K562 (cell line): ENCODE results near the gene JSRP1. TPM values are rescaled to one million over a fixed set of nuclear protein-coding genes. Genes with fewer than 3 reads are reported as not detected.

Source experiments
- ATAC-seq: fragments of 200-7000 bp; cut with Tn5 transposase; 3 replicates; pipeline ENCODE4 v1.9.1; 2020; ENCODE audit warnings: moderate library complexity
- BruUV-seq: library from RNA; stranded (reverse); fragments of 400-500 nt; replicated peaks from 2 replicates; lab custom pipeline; 2021; lab: Mats Ljungman, UMichigan
- CTCF ChIA-PET: fragments of 300-600 bp; formaldehyde crosslinking; extraction: SDS; loops from one replicate; lab custom pipeline; 2021; ENCODE audit warnings: low intra/inter-chr PET ratio; lab: Yijun Ruan, JAX
- POLR2A ChIA-PET: fragments of 300-600, 350-650 bp; sonication (Branson Sonifier 250); formaldehyde crosslinking; extraction: SDS; loops from one replicate; lab custom pipeline; 2021; ENCODE audit warnings: antibody characterized with exemption, inconsistent platforms; lab: Yijun Ruan, JAX
- DNase-seq, 4 experiments: peaks; one replicate each; pipeline versions ENCODE4 v3.0.0 to v3.0.0-alpha.2; 2011 to 2018; ENCODE audit warnings: low spot score in 3 of 4, mixed read lengths in 3 of 4; ENCODE audit errors: extremely low read depth in 1 of 4
- FAIRE-seq: peaks from 2 replicates; lab custom pipeline; 2011; peaks lifted over from hg19 to GRCh38; lab: Jason Lieb, UNC
- H2AFZ ChIP-seq: 2 replicates; pipeline ENCODE4 v1.6.0; 2011; ENCODE audit warnings: low read depth, low read length, control low read depth, inconsistent platforms
- H3K27ac ChIP-seq: fragments of 200-600 bp; 3 replicates; pipeline ENCODE4 v1.8.0; 2011; ENCODE audit warnings: low read depth, mild to moderate bottlenecking, control low read depth, inconsistent platforms, low read length, moderate library complexity, mixed read lengths; ENCODE audit errors: extremely low read depth
- H3K27me3 ChIP-seq, 2 experiments: fragments of 300-600 bp in 1 of 2; 2 replicates in 1 of 2; 3 replicates in 1 of 2; pipeline versions ENCODE4 v1.6.0 to v1.8.0; 2011; ENCODE audit warnings: inconsistent platforms in 2 of 2, low read length in 2 of 2, mild to moderate bottlenecking in 1 of 2, mixed read lengths in 1 of 2, moderate library complexity in 1 of 2; ENCODE audit not compliant: control insufficient read depth in 2 of 2, insufficient read depth in 2 of 2
- H3K36me3 ChIP-seq: fragments of 300-600 bp; 3 replicates; pipeline ENCODE4 v1.8.0; 2011; ENCODE audit warnings: mild to moderate bottlenecking, low read length, inconsistent platforms; ENCODE audit not compliant: control insufficient read depth, insufficient read depth
- H3K4me1 ChIP-seq, 2 experiments: fragments of 200-600 bp in 1 of 2; replicated peaks in 1 of 2; 2 replicates in 1 of 2; 3 replicates in 1 of 2; pipeline versions ENCODE4 v1.5.1 to v1.8.0; 2011; ENCODE audit warnings: inconsistent platforms in 2 of 2, low read length in 2 of 2, mild to moderate bottlenecking in 1 of 2, mixed read lengths in 1 of 2, moderate library complexity in 1 of 2; ENCODE audit not compliant: control insufficient read depth in 2 of 2, insufficient read depth in 2 of 2
- H3K4me2 ChIP-seq: 2 replicates; pipeline ENCODE4 v1.6.1; 2011; ENCODE audit warnings: low read length, control low read depth, inconsistent platforms, mixed read lengths; ENCODE audit not compliant: insufficient read depth
- H3K4me3 ChIP-seq: fragments of 200-600 bp; sonication (generic), shearing (Covaris generic); 2 replicates; pipeline ENCODE4 v1.5.1; 2016; ENCODE audit warnings: control low read depth, inconsistent platforms
- H3K79me2 ChIP-seq: fragments of 200-600 bp; 3 replicates; pipeline ENCODE4 v1.8.0; 2011; ENCODE audit warnings: low read length, inconsistent platforms; ENCODE audit not compliant: control insufficient read depth, insufficient read depth
- H3K9ac ChIP-seq, 2 experiments: 2 replicates each; pipeline versions ENCODE4 v1.6.0 to v1.6.1; 2011; ENCODE audit warnings: low read depth in 2 of 2, low read length in 2 of 2, control low read depth in 1 of 2, inconsistent platforms in 1 of 2, mild to moderate bottlenecking in 1 of 2, mixed read lengths in 1 of 2; ENCODE audit not compliant: insufficient read depth in 1 of 2
- H3K9me1 ChIP-seq: one replicate; pipeline ENCODE4 v1.6.0; 2011; ENCODE audit warnings: inconsistent platforms, mild to moderate bottlenecking, low read length, moderate library complexity; ENCODE audit not compliant: control insufficient read depth, insufficient read depth
- H3K9me3 ChIP-seq: replicated peaks from 2 replicates; pipeline ENCODE4 v1.5.1; 2011; ENCODE audit warnings: low read depth, low read length, inconsistent platforms; ENCODE audit not compliant: control insufficient read depth, insufficient read depth
- H4K20me1 ChIP-seq: replicated peaks from 2 replicates; pipeline ENCODE4 v1.6.1; 2011; ENCODE audit warnings: low read length, inconsistent platforms, mixed read lengths; ENCODE audit not compliant: control insufficient read depth, insufficient read depth
- C11orf30 ChIP-seq: fragments of 450-650 bp; IDR thresholded peaks from 2 replicates; pipeline ENCODE4 v1.6.1; 2016; ENCODE audit warnings: low read depth, mild to moderate bottlenecking
- KAT8 ChIP-seq: fragments of 450-650 bp; IDR thresholded peaks from 2 replicates; pipeline ENCODE4 v1.6.1; 2016; ENCODE audit warnings: low read depth, mild to moderate bottlenecking
- MAFG ChIP-seq: fragments of 450-650 bp; conservative IDR thresholded peaks from 2 replicates; pipeline ENCODE4 v1.6.1; 2016; ENCODE audit warnings: missing genetic modification characterization, missing compliant biosample characterization
- MAFK ChIP-seq: IDR thresholded peaks from 2 replicates; pipeline ENCODE4 v1.6.1; 2011; ENCODE audit warnings: low read length, improper control_type of control experiment
- NFE2 ChIP-seq: IDR thresholded peaks from 2 replicates; pipeline ENCODE4 v1.6.1; 2014; ENCODE audit warnings: antibody characterized with exemption, low read depth
- PHF8 ChIP-seq: fragments of 200-600 bp; sonication (generic); IDR thresholded peaks from 2 replicates; pipeline ENCODE4 v1.6.1; 2012; ENCODE audit warnings: mixed run types, mild to moderate bottlenecking, inconsistent platforms, low read length, moderate library complexity, borderline replicate concordance
- TCF7L2 ChIP-seq: fragments of 150-350 bp; IDR thresholded peaks from 2 replicates; pipeline ENCODE4 v1.6.1; 2016; ENCODE audit warnings: low read depth, mild to moderate bottlenecking, low read length, moderate library complexity
- ZNF316 ChIP-seq: fragments of 450-650 bp; IDR thresholded peaks from 2 replicates; pipeline ENCODE4 v1.6.1; 2016
- ZNF551 ChIP-seq: fragments of 250-450 bp; sonication (Bioruptor Pico); IDR thresholded peaks from 2 replicates; pipeline ENCODE4 v1.5.0; 2021; ENCODE audit warnings: mild to moderate bottlenecking, moderate library complexity
- ZNF584 ChIP-seq: fragments of 200-800 bp; sonication (Bioruptor generic); IDR thresholded peaks from 2 replicates; pipeline ENCODE4 v1.6.1; 2016; ENCODE audit warnings: low read depth, mild to moderate bottlenecking, missing genetic modification characterization, missing compliant biosample characterization
- WGBS: fragments of 100-300 bp; shearing (Covaris generic); methylation state at CpG from one replicate; pipeline ENCODE4 v1.1.6; 2016; ENCODE audit warnings: low coverage, mixed read lengths; ENCODE audit not compliant: insufficient coverage; ENCODE audit errors: missing lambda C conversion rate; 5-methylcytosine and 5-hydroxymethylcytosine counted together
- in situ Hi-C: fragments of 300-500 bp; cut with MboI; formaldehyde crosslinking; loops from 4 replicates; pipeline ENCODE4 v1.15.0; 2018; ENCODE audit warnings: inconsistent platforms, mixed read lengths
- intact Hi-C: fragments of 100-400 bp; cut with micrococcal nuclease; formaldehyde crosslinking; loops from 2 replicates; pipeline ENCODE4 v1.14.2; 2022
- polyA plus RNA-seq, 8 experiments: library from polyadenylated mRNA; depleted of rRNA in 4 of 8; stranded (reverse) in 5 of 8; unstranded in 3 of 8; fragments of >200 nt; fragmentation: Nextera tagmentation in 2 of 8; fragmentation: Illumina TruSeq in 1 of 8; extraction: Ambion mirVana in 2 of 8; extraction: Trizol in 1 of 8; gene quantifications; 2 replicates each; pipeline versions ENCODE4 v1.2.1 to v1.2.3, GENCODE V29; 2011 to 2014; ENCODE audit warnings: inconsistent platforms in 1 of 8, missing spikeins in 1 of 8
- total RNA-seq, 7 experiments: library from RNA; depleted of rRNA in 6 of 7; stranded (reverse); fragments of >200 nt in 6 of 7; fragmentation: Illumina TruSeq in 2 of 7; extraction: Trizol in 2 of 7; gene quantifications; 2 replicates each; pipeline versions ENCODE4 v1.2.1 to v1.2.3, GENCODE V29; 2011 to 2021; ENCODE audit warnings: low replicate concordance in 1 of 7

JSRP1 gene
- total and polyA plus RNA-seq, 9 of the 15 experiments (the other 6 are each of a cell fraction or from before 2014, with no cell fraction given): 0.08 to 1.2 (median 0.51) TPM; not detected in 4

DNA sequence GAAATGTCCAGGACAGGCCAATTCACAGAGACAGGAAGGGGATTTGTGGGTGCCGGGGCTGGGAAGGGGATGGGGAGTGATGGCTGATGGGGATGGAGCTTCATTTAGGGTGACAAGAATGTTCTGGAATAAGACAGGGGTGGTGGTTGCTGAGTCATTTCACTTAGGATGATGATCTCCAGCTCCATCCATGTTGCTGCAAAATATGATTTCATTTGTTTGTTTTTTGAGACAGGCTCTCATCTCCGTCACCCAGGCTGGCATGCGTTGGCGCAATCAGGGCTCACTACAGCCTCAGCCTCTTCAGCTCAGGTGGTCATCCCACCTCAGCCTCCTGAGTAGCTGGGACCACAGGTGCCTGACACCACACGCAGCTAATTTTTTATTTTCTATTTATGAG, 3.1 kb upstream of the JSRP1 start:
- Histone ChIP-seq H3K4me3 (no peak overlapping the region), H3K27ac (no peak overlapping the region), H4K20me1 (no peaks in the 10 kb centered on the region), H2AFZ (no peak overlapping the region), H3K9me1 (no peaks in the 10 kb centered on the region), H3K27me3 (no peaks in the 10 kb centered on the region), H3K36me3 (no peaks in the 10 kb centered on the region), H3K9ac (no peak overlapping the region), H3K79me2 (no peaks in the 10 kb centered on the region), H3K4me2 (no peak overlapping the region), H3K9me3 (no peaks in the 10 kb centered on the region), H3K4me1 (peaks cover 14 to 50% of the 10 kb centered on the region in 2 experiments; a peak in 4 of 5 replicates)
- intact Hi-C loops (no loop called here), in situ Hi-C loops (no loop called here)
- 87% methylated on average over 4 of the region's 5 CpGs for WGBS
- ChIA-PET CTCF (no interaction called here), POLR2A (interaction anchor here (0.7 to 6.7 kb wide), 5 partner anchors 10 to 972 kb away, joined by 4 to 52 read pairs (median 6); partner anchors contain the start of gene AMH)
- DNase-seq (no peak), ATAC-seq (no peak), FAIRE-seq (no peak)
- BruUV-seq: no TSS peak
- TF ChIP-seq PHF8 (no peak), ZNF551 (CRISPR knock-in tag) (no peak), TCF7L2 (no peak), KAT8 (no peak), ZNF584 (CRISPR knock-in tag) (no peak), C11orf30 (peak; percentile 45), ZNF316 (0 out of 2 replicates have a peak, but pooled peaks have one; percentile 10), MAFK (peak; percentile 36; the same call in 1 of the 2 replicates), NFE2 (peak; percentile 68), MAFG (tag) (peak; percentile 40; the same call in 1 of the 2 replicates)
